Measurements from ENCODE around the gene KRTAP5-9.

DNA sequence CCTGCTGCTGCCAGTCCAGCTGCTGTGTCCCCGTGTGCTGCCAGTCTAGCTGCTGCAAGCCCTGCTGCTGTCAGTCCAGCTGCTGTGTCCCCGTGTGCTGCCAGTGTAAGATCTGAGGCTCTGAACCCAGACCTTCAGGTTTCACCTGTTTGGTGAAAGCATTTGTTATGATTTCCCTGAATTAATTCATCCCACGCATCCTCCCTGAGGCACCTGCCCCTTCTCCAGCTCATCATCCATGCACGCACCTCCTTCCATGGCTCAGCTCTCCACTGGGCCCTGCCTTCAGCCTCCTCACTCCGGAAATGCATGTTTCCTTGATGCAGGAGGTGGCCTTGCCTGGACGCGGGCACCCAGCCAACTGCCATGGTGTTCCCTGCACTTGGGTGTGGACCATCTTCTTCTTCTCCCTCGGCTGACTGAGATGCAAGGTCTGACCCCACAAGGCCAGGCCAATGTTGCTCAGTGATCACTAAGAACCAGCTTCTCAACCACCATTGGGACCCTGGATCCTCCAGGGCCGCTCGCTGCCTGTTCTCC is 17.9 kb downstream of the KRTAP5-9 start:
- TF ChIP-seq POLR2AphosphoS5 (IDR thresholded peaks at IDR 0.05; ENCODE audit: borderline replicate concordance, low read depth, low read length): no peak
- TF ChIP-seq EZH2 (IDR thresholded peaks at IDR 0.05): no peak

All from SK-N-MC (cell line).